Prostate gland (tissue), 2 donors: Measurements from ENCODE around the gene ADGRD1. TPM values are rescaled to one million over a fixed set of nuclear protein-coding genes. Genes with fewer than 3 reads are reported as not detected.
A peak's percentile ranks its signal among the peaks of the same experiment; 100 is the strongest.

Experiments
- DNase-seq: peaks from one replicate; pipeline ENCODE4 v3.0.0-alpha.2; 2019; ENCODE audit warnings: low spot score
- H3K27ac ChIP-seq, 2 donors: fragments of 200-600 bp; sonication (generic); 2 replicates each; pipeline ENCODE4 v1.5.1; 2017 to 2019
- H3K27me3 ChIP-seq: fragments of 200-600 bp; sonication (generic); replicated peaks from 2 replicates; pipeline ENCODE4 v1.5.1; 2019; ENCODE audit not compliant: insufficient read depth
- H3K36me3 ChIP-seq, 2 donors: fragments of 200-600 bp; sonication (generic); 1 replicate in 1 of 2; 2 replicates in 1 of 2; pipeline versions ENCODE4 v1.5.1 to v1.8.1; 2017 to 2019
- H3K4me1 ChIP-seq: fragments of 200-600 bp; sonication (generic); replicated peaks from 2 replicates; pipeline ENCODE4 v1.5.1; 2019
- H3K4me3 ChIP-seq, 2 donors: fragments of 200-600 bp; sonication (generic); 2 replicates each; pipeline ENCODE4 v1.5.1; 2017 to 2019
- H3K9me3 ChIP-seq: fragments of 200-600 bp; sonication (generic); 2 replicates; pipeline ENCODE4 v1.5.1; 2017
- CTCF ChIP-seq, 4 experiments: fragments of 200-600 bp in 2 of 4; fragments of 450-650 bp in 2 of 4; sonication (generic) in 2 of 4; IDR thresholded peaks; 1 replicate in 3 of 4; 2 replicates in 1 of 4; pipeline ENCODE4 v1.5.1; 2016 to 2019; ENCODE audit warnings: antibody characterized with exemption in 4 of 4, mild to moderate bottlenecking in 2 of 4, moderate library complexity in 2 of 4
- POLR2A ChIP-seq: fragments of 450-650 bp; IDR thresholded peaks from one replicate; pipeline ENCODE4 v1.6.1; 2016; ENCODE audit warnings: antibody characterized with exemption, mild to moderate bottlenecking
- POLR2AphosphoS5 ChIP-seq: sonication (generic); formaldehyde crosslinking; IDR thresholded peaks from one replicate; pipeline ENCODE4 v1.6.1; 2017; ENCODE audit warnings: antibody characterized with exemption
- WGBS: methylation state at CpG from one replicate; pipeline ENCODE4 v1.1.5; 2018; 5-methylcytosine and 5-hydroxymethylcytosine counted together
- intact Hi-C: fragments of 100-400 bp; cut with DNase I; formaldehyde crosslinking; loops from one replicate; pipeline ENCODE4 v1.14.2; 2022
- total RNA-seq, 2 donors: library from RNA; depleted of rRNA; stranded (reverse); fragments of >200 nt; gene quantifications; one replicate each; pipeline ENCODE4 v1.1.0, GENCODE V29; 2016

Gene ADGRD1
- total RNA-seq, 2 donors from 2014 or later = 4.3 to 20.9 TPM

GRCh38 chr12:130977046-130977742 is 23.5 kb downstream of the ADGRD1 start:
- H3K27ac ChIP-seq = no peak overlapping the region
- no peaks in the 10 kb centered on the region for H3K4me1 ChIP-seq
- no peak for TF ChIP-seq POLR2AphosphoS5
- TF ChIP-seq POLR2A = no peak
- no peaks in the 10 kb centered on the region for H3K36me3 ChIP-seq
- H3K9me3 ChIP-seq = no peaks in the 10 kb centered on the region
- DNase-seq = no peak
- no peak overlapping the region for H3K4me3 ChIP-seq
- intact Hi-C loops = no loop called here
- WGBS = 90% methylated on average over 17 of the region's 17 CpGs
- H3K27me3 ChIP-seq = no peaks in the 10 kb centered on the region

GRCh38 chr12:130977743-130978095 is 24.0 kb downstream of the ADGRD1 start:
- intact Hi-C loops = no loop called here

GRCh38 chr12:130978785-130979184 is 25.1 kb downstream of the ADGRD1 start:
- no peak overlapping the region for H3K4me3 ChIP-seq
- H3K36me3 ChIP-seq = no peaks in the 10 kb centered on the region
- H3K9me3 ChIP-seq = no peaks in the 10 kb centered on the region
- 84% methylated on average over 11 of the region's 12 CpGs for WGBS
- no peak overlapping the region for H3K27ac ChIP-seq
- no peaks in the 10 kb centered on the region for H3K27me3 ChIP-seq
- TF ChIP-seq POLR2AphosphoS5 = no peak
- TF ChIP-seq POLR2A = no peak
- TF ChIP-seq CTCF (IDR thresholded peaks at IDR 0.05) = no peak
- intact Hi-C loops = no loop called here
- DNase-seq = no peak
- no peaks in the 10 kb centered on the region for H3K4me1 ChIP-seq

More at GRCh38 chr12:130977743-130978095, 24.0 kb downstream of the ADGRD1 start:
- 88% methylated on average over 10 of the region's 10 CpGs for WGBS
- H3K27me3 ChIP-seq = no peaks in the 10 kb centered on the region
- no peaks in the 10 kb centered on the region for H3K4me1 ChIP-seq
- no peak for TF ChIP-seq CTCF (IDR thresholded peaks at IDR 0.05)
- TF ChIP-seq POLR2AphosphoS5 = no peak
- TF ChIP-seq POLR2A = no peak
- H3K4me3 ChIP-seq = no peak overlapping the region
- DNase-seq = no peak
- H3K27ac ChIP-seq = no peak overlapping the region
- H3K36me3 ChIP-seq = no peaks in the 10 kb centered on the region
- no peaks in the 10 kb centered on the region for H3K9me3 ChIP-seq

GRCh38 chr12:130981074-130981742 is 27.5 kb downstream of the ADGRD1 start:
- Histone ChIP-seq H3K27me3 (no peaks in the 10 kb centered on the region), H3K27ac (no peak overlapping the region), H3K36me3 (no peaks in the 10 kb centered on the region), H3K9me3 (no peaks in the 10 kb centered on the region), H3K4me3 (no peak overlapping the region), H3K4me1 (no peaks in the 10 kb centered on the region)
- 17% methylated on average over 11 of the region's 11 CpGs for WGBS
- no peak for TF ChIP-seq CTCF (IDR thresholded peaks at IDR 0.05)
- TF ChIP-seq POLR2A = no peak
- peak; percentile 78 for TF ChIP-seq POLR2AphosphoS5
- intact Hi-C loops = no loop called here
- DNase-seq = no peak

GRCh38 chr12:130981911-130982310 is 28.2 kb downstream of the ADGRD1 start:
- Histone ChIP-seq H3K9me3 (no peaks in the 10 kb centered on the region), H3K4me3 (no peak overlapping the region), H3K27me3 (no peaks in the 10 kb centered on the region), H3K27ac (no peak overlapping the region), H3K36me3 (no peaks in the 10 kb centered on the region), H3K4me1 (no peaks in the 10 kb centered on the region)
- no peak for DNase-seq
- TF ChIP-seq CTCF (IDR thresholded peaks at IDR 0.05) (no peak), POLR2A (no peak)
- intact Hi-C loops = no loop called here
- 89% methylated on average over 12 of the region's 12 CpGs for WGBS
